Activated CD4-positive, alpha-beta T cell treated with anti-CD3 and anti-CD28 coated beads for 48 hours (primary cell): ENCODE results near the gene HPSE2.

Experiments
- DNase-seq: peaks from one replicate; pipeline ENCODE4 v3.0.0-alpha.2; 2020

HPSE2 gene

DNA sequence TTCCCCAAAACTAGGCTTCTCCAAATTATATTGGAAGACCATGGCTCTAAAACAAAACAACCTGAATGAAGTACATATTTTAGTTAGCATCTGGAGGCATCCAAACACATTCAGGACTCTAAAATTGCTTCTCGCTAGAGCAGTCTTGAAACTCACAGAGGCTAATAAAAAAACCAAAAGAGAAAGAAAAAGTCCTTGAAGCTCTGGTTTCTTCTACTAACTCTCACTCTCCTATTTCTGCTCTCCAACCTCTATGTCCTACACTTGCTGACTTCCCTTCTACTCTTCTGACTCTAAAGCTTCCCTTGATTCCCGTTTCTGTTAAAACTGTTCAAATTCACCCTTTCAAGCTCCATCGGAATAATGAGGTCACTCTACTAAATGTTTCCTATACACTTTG is 418.3 kb downstream of the HPSE2 start:
- DNase-seq: no peak

- DNase-seq: no peak
Measured at GRCh38 chr10:98815039-98815885, 420.4 kb downstream of the HPSE2 start.

- DNase-seq: no peak
Measured at GRCh38 chr10:98814470-98814869, 421.2 kb downstream of the HPSE2 start.

DNA sequence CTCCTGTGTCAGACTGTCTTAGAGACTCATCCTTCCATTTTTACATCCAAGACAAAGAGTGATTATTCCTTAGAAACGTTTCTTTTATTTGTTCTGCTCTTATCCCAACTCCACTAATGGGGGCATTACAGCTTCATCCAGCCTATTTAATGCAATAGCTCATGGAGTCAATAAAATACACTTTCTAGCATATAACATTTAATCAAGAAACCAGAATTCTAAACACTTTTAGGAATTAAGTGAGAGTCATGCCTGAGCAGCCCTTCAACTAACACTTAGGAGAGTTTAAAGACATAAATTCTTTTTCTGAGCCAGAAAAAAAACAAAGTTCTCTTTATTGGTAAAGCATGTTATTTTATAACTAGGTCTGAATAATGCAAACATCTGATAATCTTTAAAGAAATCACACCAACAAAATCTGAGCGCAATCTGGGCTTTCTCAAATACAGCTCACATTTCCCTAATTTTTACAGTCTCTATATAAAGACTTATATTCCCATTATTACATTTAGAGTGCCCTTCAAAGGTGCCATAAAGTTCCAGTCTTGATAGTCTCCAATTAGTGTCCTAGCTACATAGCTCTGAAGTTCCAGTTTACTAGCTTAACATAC is 427.3 kb downstream of the HPSE2 start:
- no peak for DNase-seq

- DNase-seq: no peak
Measured at GRCh38 chr10:98800263-98800662, 435.4 kb downstream of the HPSE2 start.

- DNase-seq: no peak
Measured at GRCh38 chr10:98795467-98795866, 440.2 kb downstream of the HPSE2 start.

GRCh38 chr10:98790817-98791216 is 444.8 kb downstream of the HPSE2 start:
- DNase-seq: no peak

GRCh38 chr10:98778277-98778759 is 457.3 kb downstream of the HPSE2 start:
- no peak for DNase-seq

DNA sequence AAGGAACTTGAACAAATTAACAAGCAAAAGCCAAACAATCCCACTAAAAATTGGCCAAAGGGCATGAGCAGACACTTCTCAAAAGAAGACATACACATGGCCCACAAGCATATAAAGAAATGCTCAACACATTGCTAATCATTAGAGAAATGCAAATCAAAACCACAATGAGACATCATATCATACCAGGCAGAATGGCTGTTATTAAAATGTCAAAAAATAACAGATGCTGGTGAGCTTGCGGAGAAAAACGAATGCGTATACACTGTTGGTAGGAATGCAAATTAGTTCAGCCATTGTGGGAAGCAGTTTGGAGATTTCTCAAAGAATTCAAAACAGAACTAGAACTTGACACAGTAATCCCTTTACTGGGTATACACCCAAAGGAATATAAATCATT is 477.2 kb downstream of the HPSE2 start:
- no peak for DNase-seq

DNA sequence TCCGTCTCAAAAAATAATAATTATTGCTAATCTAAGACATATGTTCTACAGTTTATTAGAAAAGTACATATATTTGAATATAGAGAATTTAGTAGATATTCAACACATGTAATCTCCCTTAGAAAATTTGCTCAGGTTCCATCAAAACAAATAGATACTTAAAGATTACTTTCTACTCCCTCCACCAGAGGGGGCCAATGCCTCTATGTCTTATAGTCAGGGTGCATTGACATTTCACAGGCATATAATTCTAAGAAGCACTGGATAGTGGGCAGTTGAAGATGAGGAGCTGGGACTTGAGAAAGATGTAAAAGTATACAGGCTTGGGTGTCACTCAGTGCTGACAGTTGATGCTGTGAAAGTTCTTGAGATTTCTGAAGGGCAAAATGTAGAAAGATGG is 487.4 kb downstream of the HPSE2 start:
- DNase-seq: peak; percentile 2

- DNase-seq: no peak
Measured at GRCh38 chr10:98745645-98746044, 490.0 kb downstream of the HPSE2 start.

DNA sequence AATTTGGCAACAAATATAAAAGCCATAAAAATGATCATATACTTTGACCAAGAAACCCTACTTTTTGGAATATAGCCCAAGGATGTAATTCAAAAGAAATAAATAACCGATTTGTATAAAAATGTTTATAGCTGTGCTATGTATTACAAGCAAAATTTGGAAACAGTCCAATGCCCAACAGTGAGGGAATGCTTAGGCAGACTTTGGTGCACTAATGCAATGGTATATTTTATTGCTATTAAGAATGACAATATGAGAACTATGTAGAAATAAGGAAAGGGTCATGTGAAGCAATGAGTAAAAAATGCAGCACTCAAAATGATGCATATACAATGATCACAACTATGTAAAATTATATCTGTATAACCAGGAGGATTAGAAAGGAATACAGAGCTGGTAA is 515.1 kb downstream of the HPSE2 start:
- no peak for DNase-seq

DNA sequence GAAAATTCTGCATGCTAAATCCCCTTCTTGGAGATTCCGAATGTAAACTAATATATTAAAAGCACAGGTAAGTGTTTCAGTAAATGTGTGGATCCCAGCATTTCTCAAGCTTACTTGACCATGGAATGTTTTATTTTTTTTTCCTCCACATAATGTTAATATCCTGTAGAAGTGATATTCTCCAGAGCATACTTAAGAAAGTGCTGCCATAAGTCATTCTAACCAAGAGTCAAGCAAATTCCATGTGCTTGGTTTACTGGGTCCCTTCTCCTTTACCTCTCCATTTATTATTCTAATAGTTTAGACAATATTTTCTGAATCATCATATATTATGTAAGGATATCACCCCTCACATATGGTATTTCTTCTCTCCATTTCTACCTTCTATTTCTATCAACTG is 522.1 kb downstream of the HPSE2 start:
- no peak for DNase-seq

GRCh38 chr10:98696516-98696915 is 539.1 kb downstream of the HPSE2 start:
- DNase-seq: no peak

DNA sequence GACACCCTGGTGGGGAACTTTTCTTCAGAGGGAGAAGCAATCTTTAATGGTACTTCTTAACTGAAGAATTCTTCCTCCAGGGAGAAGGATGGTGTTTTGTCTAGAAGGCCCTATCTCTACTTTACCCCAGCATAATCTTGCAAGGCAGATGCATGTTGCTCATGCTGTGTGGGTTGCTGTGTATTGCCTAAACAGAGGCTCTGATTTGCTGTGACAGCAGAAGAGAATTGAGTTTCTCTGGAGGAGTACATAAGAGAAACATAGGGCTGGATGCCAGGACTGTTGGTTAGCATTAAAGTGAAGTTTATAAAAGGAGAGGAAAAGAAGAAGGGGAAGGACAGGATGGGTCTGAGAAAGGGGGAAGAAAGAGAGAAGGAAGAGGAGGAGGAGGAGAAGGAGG is 540.8 kb downstream of the HPSE2 start:
- no peak for DNase-seq

- DNase-seq: no peak
Measured at GRCh38 chr10:98694014-98694413, 541.6 kb downstream of the HPSE2 start.

DNA sequence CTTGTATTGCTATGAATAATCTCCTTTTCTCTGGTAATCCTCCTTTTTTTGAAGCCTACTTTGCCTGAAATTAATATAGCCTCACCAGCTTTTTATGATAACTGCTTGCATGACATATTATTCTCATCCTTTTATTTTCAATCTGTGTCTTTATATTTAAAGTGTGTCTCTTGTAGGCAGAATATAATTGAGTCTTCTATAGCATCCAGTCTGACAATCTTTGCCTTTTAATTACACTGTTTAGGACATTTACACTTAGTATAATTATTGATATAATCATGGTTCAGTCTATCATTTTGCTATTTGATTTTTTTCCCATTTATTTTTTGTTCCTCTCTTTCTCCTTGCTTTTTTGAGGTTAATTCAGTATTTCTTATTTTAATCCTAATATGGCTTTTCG is 548.0 kb downstream of the HPSE2 start:
- no peak for DNase-seq

- DNase-seq: no peak
Measured at GRCh38 chr10:98684019-98684899, 551.4 kb downstream of the HPSE2 start.

DNA sequence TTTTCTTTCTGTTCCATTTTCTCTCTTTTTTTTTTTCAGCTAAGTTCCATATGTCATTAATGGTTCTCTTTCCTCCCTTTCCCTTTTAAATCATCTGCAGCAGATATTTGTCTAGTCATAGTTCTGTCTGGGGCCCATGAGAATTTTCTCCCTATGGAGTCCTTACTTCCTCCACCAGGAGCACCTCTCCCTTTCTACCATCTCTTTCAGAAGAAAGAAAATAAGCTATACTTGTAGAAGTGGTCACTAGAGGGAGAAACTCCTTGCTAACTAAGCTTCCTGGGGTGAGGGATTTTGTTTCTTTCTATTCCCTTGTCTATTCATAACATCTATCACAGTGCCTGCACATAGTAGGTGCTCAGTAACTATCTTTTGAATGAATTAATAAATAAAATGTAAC is 558.8 kb downstream of the HPSE2 start:
- no peak for DNase-seq

- DNase-seq: no peak
Measured at GRCh38 chr10:98675902-98676301, 559.8 kb downstream of the HPSE2 start.

DNA sequence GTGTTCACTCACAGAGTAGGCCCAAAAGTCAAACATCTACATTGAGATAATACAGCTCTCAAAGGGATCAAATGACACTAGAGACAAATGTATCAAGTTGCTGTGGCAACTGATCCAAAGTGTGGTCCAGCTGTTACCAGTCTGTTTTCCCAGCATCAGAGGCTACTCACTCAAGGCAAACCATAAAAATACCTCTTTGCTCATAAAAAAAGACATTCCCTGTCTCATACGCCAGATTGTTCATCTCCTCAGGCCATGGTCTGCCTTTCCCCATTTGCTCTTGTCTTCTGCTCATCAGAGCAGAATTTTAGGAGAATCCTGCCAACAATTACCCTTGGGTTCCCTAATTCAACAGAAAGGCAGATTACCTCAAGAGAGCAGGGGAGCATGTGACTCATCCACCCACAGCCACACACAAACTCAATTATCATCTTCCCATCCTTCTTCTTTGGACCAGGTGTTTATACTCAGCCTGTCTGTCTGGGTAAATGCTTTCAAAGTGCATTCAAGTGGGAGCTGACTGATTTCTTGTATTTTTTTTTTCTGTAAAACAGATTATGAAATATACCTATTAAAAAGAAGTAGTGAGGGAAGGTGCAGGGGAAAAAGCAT is 562.4 kb downstream of the HPSE2 start:
- no peak for DNase-seq

GRCh38 chr10:98667081-98667480 is 568.6 kb downstream of the HPSE2 start:
- no peak for DNase-seq

GRCh38 chr10:98666276-98666675 is 569.4 kb downstream of the HPSE2 start:
- no peak for DNase-seq
